IPS DF 4.7 (cell line): ENCODE measurements around the gene CRIP2.

ENCODE experiments used
- DNase-seq: peaks from one replicate; pipeline ENCODE4 v3.0.0-alpha.2; 2013; ENCODE audit warnings: low spot score; ENCODE audit errors: extremely low read depth

The CRIP2 gene

GRCh38 chr14:105474483-105475268, at the start of gene CRIP2:
TSS of gene CRIP2 (plus strand) at chr14:105474821. CDS start at chr14:105474863, 42 bp downstream.
- no peak for DNase-seq

- no peak for DNase-seq
Measured at GRCh38 chr14:105424861-105425260, 49.8 kb upstream of the CRIP2 start.

- no peak for DNase-seq
Measured at GRCh38 chr14:105425823-105426247, 48.8 kb upstream of the CRIP2 start.

GRCh38 chr14:105426416-105427130, 48.0 kb upstream of the CRIP2 start:
- no peak for DNase-seq

- DNase-seq: no peak
Measured at GRCh38 chr14:105427412-105427811, 47.2 kb upstream of the CRIP2 start.

GRCh38 chr14:105427936-105428485, 46.6 kb upstream of the CRIP2 start:
- no peak for DNase-seq

- DNase-seq: no peak
Measured at GRCh38 chr14:105430042-105430441, 44.6 kb upstream of the CRIP2 start.

GRCh38 chr14:105430565-105430964, 44.1 kb upstream of the CRIP2 start:
- no peak for DNase-seq

GRCh38 chr14:105431256-105431655, 43.4 kb upstream of the CRIP2 start:
- no peak for DNase-seq

GRCh38 chr14:105432657-105433056, 42.0 kb upstream of the CRIP2 start:
- no peak for DNase-seq

- no peak for DNase-seq
Measured at GRCh38 chr14:105433161-105433605, 41.4 kb upstream of the CRIP2 start.

GRCh38 chr14:105436402-105436801, 38.2 kb upstream of the CRIP2 start:
- DNase-seq: no peak

GRCh38 chr14:105436891-105437722, 37.5 kb upstream of the CRIP2 start:
- no peak for DNase-seq

- no peak for DNase-seq
Measured at GRCh38 chr14:105437723-105438500, 36.7 kb upstream of the CRIP2 start.

- no peak for DNase-seq
Measured at GRCh38 chr14:105439179-105439578, 35.4 kb upstream of the CRIP2 start.

GRCh38 chr14:105439710-105440553, 34.7 kb upstream of the CRIP2 start:
- no peak for DNase-seq

- no peak for DNase-seq
Measured at GRCh38 chr14:105440554-105440900, 34.1 kb upstream of the CRIP2 start.

- no peak for DNase-seq
Measured at GRCh38 chr14:105440992-105441391, 33.6 kb upstream of the CRIP2 start.

- DNase-seq: no peak
Measured at GRCh38 chr14:105442125-105442524, 32.5 kb upstream of the CRIP2 start.

GRCh38 chr14:105442834-105443233, 31.8 kb upstream of the CRIP2 start:
- DNase-seq: no peak
